Measurements from ENCODE around the gene TREM2. TPM values are rescaled to one million over a fixed set of nuclear protein-coding genes. Genes with fewer than 3 reads are reported as not detected.

TREM2 gene
- total RNA-seq: 0.14 TPM in 1 of 2 replicates, not detected in the other

GRCh38 chr6:41162687-41163418 is at the start of gene TREM2:
TSS of gene TREM2 (minus strand) at chr6:41163116. CDS start at chr6:41163082, 34 bp downstream.

GRCh38 chr6:41200901-41201763 is 38.2 kb upstream of the TREM2 start, which contains the start of gene TREML2:
TSS of gene TREML2 (minus strand) at chr6:41201149. CDS start at chr6:41201008, 141 bp downstream.

GRCh38 chr6:41153992-41154625 is 8.8 kb downstream of the TREM2 start, which contains the start of gene TREML1:
TSS of gene TREML1 (minus strand) at chr6:41154347. CDS start at chr6:41154288, 59 bp downstream.

Other genes with a start within 250 kb of the TREM2 start
- gene UNC5CL, start 123.9 kb downstream of the TREM2 start, total RNA-seq: under 0.01 TPM in 1 of 2 replicates, not detected in the other
- not detected in 2 replicates for gene TSPO2, start 120.6 kb downstream of the TREM2 start, total RNA-seq
- gene APOBEC2, start 109.9 kb downstream of the TREM2 start, total RNA-seq: not detected in 2 replicates
- 7.1 and 11.3 TPM in 2 replicates for gene OARD1, start 90.8 kb downstream of the TREM2 start, total RNA-seq
- 15.4 and 25.1 TPM in 2 replicates for gene NFYA, start 90.1 kb downstream of the TREM2 start, total RNA-seq
- not detected in 2 replicates for gene TREML1, start 8.8 kb downstream of the TREM2 start, total RNA-seq
- not detected in 2 replicates for gene TREML2, start 38.0 kb upstream of the TREM2 start, total RNA-seq
- not detected in 2 replicates for gene TREML4, start 65.2 kb upstream of the TREM2 start, total RNA-seq
- 0.42 and 5.3 TPM in 2 replicates for gene TREM1, start 123.6 kb upstream of the TREM2 start, total RNA-seq
- not detected in 2 replicates for gene NCR2, start 172.5 kb upstream of the TREM2 start, total RNA-seq

Data from smooth muscle cell of the umbilical artery (primary cell).